GM12878 (cell line): ENCODE measurements around the gene ZBTB34. TPM values are rescaled to one million over a fixed set of nuclear protein-coding genes. Genes with fewer than 3 reads are reported as not detected.

ENCODE experiments used
- BCLAF1 ChIP-seq: fragments of 450-650 bp; IDR thresholded peaks from 2 replicates; pipeline ENCODE4 v1.6.1; 2017; ENCODE audit warnings: antibody characterized with exemption, mild to moderate bottlenecking, moderate library complexity
- BRCA1 ChIP-seq: IDR thresholded peaks from 2 replicates; pipeline ENCODE4 v1.6.1; 2011; ENCODE audit warnings: low read depth, low read length, improper control_type of control experiment
- DPF2 ChIP-seq: fragments of 450-650 bp; IDR thresholded peaks from 2 replicates; pipeline ENCODE4 v1.6.1; 2017; ENCODE audit warnings: mild to moderate bottlenecking
- E2F4 ChIP-seq: IDR thresholded peaks from 2 replicates; pipeline ENCODE4 v1.6.1; 2012; ENCODE audit warnings: low read depth, low read length, improper control_type of control experiment
- ETV6 ChIP-seq, 2 experiments: fragments of 450-650 bp in 1 of 2; IDR thresholded peaks in 1 of 2; conservative IDR thresholded peaks in 1 of 2; 2 replicates each; pipeline ENCODE4 v1.6.1; 2014; ENCODE audit warnings: antibody characterized with exemption in 1 of 2, borderline replicate concordance in 1 of 2, low read depth in 1 of 2, mild to moderate bottlenecking in 1 of 2, moderate library complexity in 1 of 2
- MYB ChIP-seq: fragments of 150-350 bp; IDR thresholded peaks from 2 replicates; pipeline ENCODE4 v1.6.1; 2014; ENCODE audit warnings: mild to moderate bottlenecking, low read depth, low read length, borderline replicate concordance
- PAX8 ChIP-seq: fragments of 450-650 bp; IDR thresholded peaks from 2 replicates; pipeline ENCODE4 v1.6.1; 2017; ENCODE audit warnings: mild to moderate bottlenecking, moderate library complexity
- RB1 ChIP-seq: fragments of 450-650 bp; formaldehyde crosslinking; IDR thresholded peaks from 2 replicates; pipeline ENCODE4 v1.6.1; 2017; ENCODE audit warnings: mild to moderate bottlenecking, borderline replicate concordance
- RFX5 ChIP-seq: IDR thresholded peaks from 2 replicates; pipeline ENCODE4 v1.6.1; 2011; ENCODE audit warnings: low read depth, low read length, improper control_type of control experiment
- RUNX3 ChIP-seq: IDR thresholded peaks from 2 replicates; pipeline ENCODE4 v1.6.1; 2012; ENCODE audit warnings: low read length, inconsistent platforms
- SKIL ChIP-seq: fragments of 450-650 bp; IDR thresholded peaks from 2 replicates; pipeline ENCODE4 v1.6.1; 2017; ENCODE audit warnings: mild to moderate bottlenecking, low read depth, inconsistent platforms; ENCODE audit not compliant: poor library complexity, severe bottlenecking
- SMAD5 ChIP-seq: IDR thresholded peaks from 2 replicates; pipeline ENCODE4 v1.6.1; 2016; ENCODE audit warnings: antibody characterized with exemption, low read depth
- SMC3 ChIP-seq: IDR thresholded peaks from 2 replicates; pipeline ENCODE4 v1.6.1; 2011; ENCODE audit warnings: low read length, improper control_type of control experiment, borderline replicate concordance
- SRF ChIP-seq, 2 experiments: IDR thresholded peaks; 2 replicates each; pipeline ENCODE4 v1.6.1; 2011; ENCODE audit warnings: low read depth in 2 of 2, low read length in 2 of 2, mild to moderate bottlenecking in 1 of 2, moderate library complexity in 1 of 2
- STAT1 ChIP-seq: fragments of 450-650 bp; conservative IDR thresholded peaks from 2 replicates; pipeline ENCODE4 v1.6.1; 2014; ENCODE audit warnings: antibody characterized with exemption, mild to moderate bottlenecking
- SUPT20H ChIP-seq: IDR thresholded peaks from 2 replicates; pipeline ENCODE4 v1.6.1; 2011; ENCODE audit warnings: low read depth, mild to moderate bottlenecking, low read length, moderate library complexity, borderline replicate concordance; ENCODE audit not compliant: control insufficient read depth
- TAF1 ChIP-seq: IDR thresholded peaks from 2 replicates; pipeline ENCODE4 v1.6.1; 2011; ENCODE audit warnings: mild to moderate bottlenecking, low read depth, low read length, borderline replicate concordance
- WRNIP1 ChIP-seq: IDR thresholded peaks from 2 replicates; pipeline ENCODE4 v1.6.1; 2011; ENCODE audit warnings: low read depth, low read length, improper control_type of control experiment, borderline replicate concordance
- ZNF217 ChIP-seq: fragments of 450-650 bp; IDR thresholded peaks from 2 replicates; pipeline ENCODE4 v1.6.1; 2017; ENCODE audit warnings: antibody characterized with exemption, mild to moderate bottlenecking
- ZSCAN29 ChIP-seq: fragments of 450-650 bp; IDR thresholded peaks from 2 replicates; pipeline ENCODE4 v1.6.1; 2017; ENCODE audit warnings: mild to moderate bottlenecking, moderate library complexity
- polyA plus RNA-seq, 11 experiments: library from polyadenylated mRNA; depleted of rRNA in 4 of 11; unstranded in 6 of 11; stranded (reverse) in 5 of 11; fragments of >200 nt; fragmentation: Nextera tagmentation in 4 of 11; fragmentation: Illumina TruSeq in 1 of 11; extraction: Ambion mirVana in 4 of 11; extraction: Trizol in 1 of 11; gene quantifications; 1 replicate in 1 of 11; 2 replicates in 10 of 11; pipeline versions ENCODE4 v1.2.1 to v1.2.3, GENCODE V29; 2011 to 2016; ENCODE audit warnings: inconsistent platforms in 2 of 11, missing spikeins in 2 of 11, low read depth in 1 of 11
- total RNA-seq, 4 experiments: library from RNA; depleted of rRNA in 3 of 4; stranded (reverse); fragments of >200 nt in 3 of 4; fragmentation: Illumina TruSeq in 1 of 4; extraction: Trizol in 1 of 4; gene quantifications; 2 replicates each; pipeline versions ENCODE4 v1.2.1 to v1.2.3, GENCODE V29; 2013 to 2021
- TF ChIP-seq, protein P1 (sequence below): IDR thresholded peaks from 2 replicates; pipeline ENCODE4 v1.6.1; 2012; ENCODE audit warnings: low read length, inconsistent platforms
- TF ChIP-seq, protein P2 (sequence below): fragments of 450-650 bp; IDR thresholded peaks from 2 replicates; pipeline ENCODE4 v1.6.1; 2016; ENCODE audit warnings: mild to moderate bottlenecking

The ZBTB34 gene
- total and polyA plus RNA-seq, 10 of the 15 experiments (the other 5 are each of a cell fraction or from before 2014, with no cell fraction given): 0.71 to 11.3 (median 3.8) TPM

DNA sequence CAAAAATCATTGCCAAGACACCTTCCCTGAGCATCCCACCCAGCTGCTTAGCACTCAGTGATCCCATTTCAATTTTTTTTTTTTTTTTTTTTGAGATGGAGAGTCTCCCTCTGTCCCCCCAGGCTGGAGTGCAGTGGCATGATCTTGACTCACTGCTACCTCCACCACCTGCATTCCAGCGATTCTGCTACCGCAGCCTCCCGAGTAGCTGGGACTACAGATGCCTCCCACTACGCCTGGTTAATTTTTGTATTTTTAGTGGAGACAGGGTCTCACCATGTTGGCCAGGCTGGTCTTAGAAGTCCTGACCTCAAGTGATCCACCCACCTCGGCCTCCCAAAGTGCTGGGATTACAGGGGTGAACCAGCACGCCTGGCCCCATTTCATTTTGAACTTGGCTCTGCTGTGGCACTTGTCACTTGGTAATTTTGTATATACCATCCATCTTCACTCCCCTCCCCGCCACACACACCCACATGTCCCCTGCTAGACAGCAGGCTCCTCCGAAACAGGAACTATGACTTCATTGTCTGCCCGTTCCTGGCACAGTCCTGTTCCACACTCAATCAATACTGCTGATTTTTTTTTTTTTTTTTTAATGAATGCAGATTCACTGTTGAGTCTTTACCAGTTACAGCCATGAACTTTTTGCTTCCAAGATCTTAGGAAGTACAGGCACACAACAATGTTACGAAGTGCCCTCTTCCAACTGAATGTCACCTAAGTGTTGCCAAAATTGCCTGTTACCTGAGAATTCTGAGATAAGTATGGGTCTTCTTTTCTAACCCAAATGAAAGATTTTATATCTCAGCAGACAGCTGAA lies 17.3 kb upstream of the ZBTB34 start (continued):
- TF ChIP-seq TAF1 (no peak), RB1 (no peak), BCLAF1 (no peak), SUPT20H (no peak), WRNIP1 (no peak), STAT1 (no peak), RFX5 (no peak), ETV6 (conservative IDR thresholded peaks at IDR 0.05 in 1 of 2, IDR thresholded peaks at IDR 0.05 in 1 of 2; ENCODE audit: borderline replicate concordance in 1 of 2, low read depth in 1 of 2) (peak in 1 of 2 experiments; percentile 70; a peak in 2 of 4 replicates), SMAD5 (no peak), ZNF217 (no peak), DPF2 (no peak), SKIL (no peak), PAX8 (no peak), SMC3 (no peak), MYB (no peak), RUNX3 (no peak; the same call in 1 of the 2 replicates), E2F4 (no peak), SRF (IDR thresholded peaks at IDR 0.05; ENCODE audit: low read depth in 2 of 2, low read length in 2 of 2) (no peak), BRCA1 (no peak), ZSCAN29 (no peak)
- TF ChIP-seq, protein P1, sequence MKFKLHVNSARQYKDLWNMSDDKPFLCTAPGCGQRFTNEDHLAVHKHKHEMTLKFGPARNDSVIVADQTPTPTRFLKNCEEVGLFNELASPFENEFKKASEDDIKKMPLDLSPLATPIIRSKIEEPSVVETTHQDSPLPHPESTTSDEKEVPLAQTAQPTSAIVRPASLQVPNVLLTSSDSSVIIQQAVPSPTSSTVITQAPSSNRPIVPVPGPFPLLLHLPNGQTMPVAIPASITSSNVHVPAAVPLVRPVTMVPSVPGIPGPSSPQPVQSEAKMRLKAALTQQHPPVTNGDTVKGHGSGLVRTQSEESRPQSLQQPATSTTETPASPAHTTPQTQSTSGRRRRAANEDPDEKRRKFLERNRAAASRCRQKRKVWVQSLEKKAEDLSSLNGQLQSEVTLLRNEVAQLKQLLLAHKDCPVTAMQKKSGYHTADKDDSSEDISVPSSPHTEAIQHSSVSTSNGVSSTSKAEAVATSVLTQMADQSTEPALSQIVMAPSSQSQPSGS: no peak
- TF ChIP-seq, protein P2, sequence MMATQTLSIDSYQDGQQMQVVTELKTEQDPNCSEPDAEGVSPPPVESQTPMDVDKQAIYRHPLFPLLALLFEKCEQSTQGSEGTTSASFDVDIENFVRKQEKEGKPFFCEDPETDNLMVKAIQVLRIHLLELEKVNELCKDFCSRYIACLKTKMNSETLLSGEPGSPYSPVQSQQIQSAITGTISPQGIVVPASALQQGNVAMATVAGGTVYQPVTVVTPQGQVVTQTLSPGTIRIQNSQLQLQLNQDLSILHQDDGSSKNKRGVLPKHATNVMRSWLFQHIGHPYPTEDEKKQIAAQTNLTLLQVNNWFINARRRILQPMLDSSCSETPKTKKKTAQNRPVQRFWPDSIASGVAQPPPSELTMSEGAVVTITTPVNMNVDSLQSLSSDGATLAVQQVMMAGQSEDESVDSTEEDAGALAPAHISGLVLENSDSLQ: peak; percentile 61; the same call in 1 of the 2 replicates
